GM19035 (cell line): ENCODE results near the gene ELF2.
"Not testable (repeated sequence)": the region's sequence is repeated elsewhere in the genome, so short reads cannot be mapped to it uniquely, and the experiment has no call there.

Experiments used
- ATAC-seq: cut with Tn5 transposase; IDR thresholded peaks from one replicate; pipeline ENCODE4 v1.9.1; 2021; ENCODE audit not compliant: unreplicated experiment

Gene ELF2

DNA sequence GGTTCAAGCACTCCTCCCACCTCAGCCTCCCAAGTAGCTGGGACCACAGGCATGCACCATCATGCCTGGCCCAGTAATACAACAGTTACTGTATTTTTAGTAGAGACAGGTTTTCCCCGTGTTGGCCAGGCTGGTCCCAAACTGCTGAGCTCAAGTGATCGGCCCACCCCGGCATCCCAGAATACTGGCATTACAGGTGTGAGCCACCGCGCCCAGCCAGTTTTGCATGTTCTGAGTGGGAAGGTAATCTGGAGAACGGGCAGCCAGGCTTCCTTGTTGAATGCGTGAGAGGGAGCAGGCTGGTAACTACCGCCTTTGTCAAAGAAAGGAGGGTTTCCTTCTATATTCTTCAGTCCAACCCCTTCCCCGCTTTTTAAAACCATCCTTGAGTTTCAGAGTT, 152.3 kb downstream of the ELF2 start:
- ATAC-seq, result no peak

DNA sequence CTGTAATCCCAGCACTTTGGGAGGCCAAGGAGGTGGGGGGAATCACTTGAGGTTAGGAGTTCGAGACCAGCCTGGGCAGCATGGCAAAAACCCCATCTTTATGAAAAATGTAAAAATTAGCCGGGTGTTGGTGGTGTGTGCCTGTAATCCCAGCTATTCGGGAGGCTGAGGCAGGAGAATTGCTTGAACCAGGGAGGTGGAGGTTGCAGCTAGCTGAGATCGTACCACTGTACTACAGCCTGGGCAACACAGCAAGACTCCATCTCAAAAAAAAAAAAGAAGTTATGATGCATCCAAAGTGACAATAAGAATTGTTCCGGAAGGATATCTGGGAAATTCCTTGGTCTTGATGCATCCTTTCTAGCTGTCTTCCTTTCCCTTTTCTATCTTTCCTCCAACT, 154.2 kb downstream of the ELF2 start:
- ATAC-seq, result no peak

DNA sequence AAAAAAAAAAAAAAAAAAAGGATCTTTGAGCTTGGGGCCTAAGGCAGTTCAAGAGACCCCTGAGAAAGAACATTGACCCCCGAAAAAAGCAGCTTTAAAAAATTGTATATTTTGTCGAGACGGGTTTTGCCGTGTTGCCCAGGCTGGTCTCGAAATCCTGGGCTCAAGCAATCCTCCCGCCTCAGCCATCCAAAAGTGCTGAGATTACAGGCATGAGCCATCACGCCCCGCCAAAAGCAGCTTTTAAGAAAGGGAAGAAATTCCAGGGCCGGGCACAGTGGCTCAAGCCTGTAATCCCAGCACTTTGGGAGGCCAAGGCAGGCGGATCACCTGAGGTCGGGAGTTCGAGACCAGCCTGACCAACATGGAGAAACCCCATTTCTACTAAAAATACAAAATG, 155.9 kb downstream of the ELF2 start:
- ATAC-seq, result not testable (repeated sequence)

DNA sequence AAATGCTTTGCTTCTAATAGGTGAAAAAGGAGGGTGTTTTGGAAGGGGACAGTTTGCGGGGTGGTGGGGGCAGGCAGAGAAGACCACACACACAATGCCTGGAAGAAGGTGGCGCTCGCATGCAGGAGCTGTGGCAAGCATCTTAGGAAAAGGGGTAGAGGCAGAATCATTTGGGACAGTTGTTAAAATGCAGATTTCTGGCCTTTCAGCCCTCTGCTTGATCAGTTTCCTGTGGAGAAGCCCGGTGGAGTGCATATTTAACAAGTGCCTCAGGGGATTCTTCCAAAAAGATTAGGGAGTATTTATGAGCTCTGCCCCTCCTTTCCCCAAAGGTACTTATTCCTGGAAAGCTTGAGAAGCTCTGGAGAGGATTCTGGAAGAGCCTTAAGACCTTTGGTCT, 156.6 kb downstream of the ELF2 start:
- ATAC-seq, result no peak

DNA sequence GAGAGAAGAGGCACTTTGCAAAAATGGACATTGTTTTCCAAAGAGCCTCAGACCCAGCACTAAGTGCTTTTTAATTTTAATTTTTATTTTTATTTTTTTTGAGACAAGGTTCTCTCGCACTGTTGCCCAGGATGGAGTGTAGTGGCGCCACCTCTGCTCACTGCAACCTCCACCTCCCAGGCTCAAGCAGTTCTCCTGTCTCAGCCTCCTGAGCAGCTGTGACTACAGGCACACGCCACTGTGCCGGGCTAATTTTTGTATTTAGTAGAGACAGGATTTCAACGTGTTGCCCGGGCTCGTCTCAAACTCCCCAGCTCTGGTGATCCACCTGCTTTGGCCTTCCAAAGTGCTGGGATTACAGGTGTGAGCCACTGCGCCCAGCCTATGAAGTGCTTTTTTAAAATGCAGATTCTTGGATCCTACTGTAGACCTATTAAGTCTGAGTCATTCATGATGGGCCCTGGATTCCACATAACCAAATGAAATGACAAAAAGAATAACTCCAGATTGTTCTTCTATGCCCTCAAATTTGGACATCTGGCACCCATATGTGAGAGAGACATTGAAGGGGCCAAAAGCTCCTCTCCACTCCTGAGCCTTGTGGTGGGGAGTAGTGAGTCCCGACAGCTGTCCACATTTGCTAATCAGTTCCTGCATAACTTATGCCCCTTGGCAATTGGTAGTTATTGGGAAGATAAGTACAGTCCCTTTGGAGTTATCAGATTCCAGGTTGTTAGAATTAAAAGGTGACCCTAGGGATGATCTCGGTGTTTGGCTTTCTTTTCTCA, 157.9 kb downstream of the ELF2 start:
- ATAC-seq, result no peak

DNA sequence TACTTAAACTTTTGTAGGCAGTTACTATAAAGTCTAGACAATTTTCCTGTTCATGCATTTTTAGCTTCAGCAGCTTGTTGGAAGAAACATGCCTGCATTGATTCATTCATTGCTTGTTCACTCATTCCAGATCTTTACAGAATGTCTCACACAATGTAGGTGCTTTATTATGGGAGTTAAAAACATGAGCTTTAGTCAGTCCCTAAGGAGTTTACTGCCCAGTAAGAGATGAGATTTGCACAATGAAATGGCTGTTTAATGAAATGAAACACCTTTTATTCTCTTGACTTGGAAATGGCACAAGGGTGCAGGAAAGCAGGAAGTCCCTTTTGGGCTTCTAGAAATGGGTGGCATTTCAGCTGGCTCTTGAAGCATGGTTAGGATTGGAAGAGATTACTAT, 158.5 kb downstream of the ELF2 start:
- ATAC-seq, result no peak

DNA sequence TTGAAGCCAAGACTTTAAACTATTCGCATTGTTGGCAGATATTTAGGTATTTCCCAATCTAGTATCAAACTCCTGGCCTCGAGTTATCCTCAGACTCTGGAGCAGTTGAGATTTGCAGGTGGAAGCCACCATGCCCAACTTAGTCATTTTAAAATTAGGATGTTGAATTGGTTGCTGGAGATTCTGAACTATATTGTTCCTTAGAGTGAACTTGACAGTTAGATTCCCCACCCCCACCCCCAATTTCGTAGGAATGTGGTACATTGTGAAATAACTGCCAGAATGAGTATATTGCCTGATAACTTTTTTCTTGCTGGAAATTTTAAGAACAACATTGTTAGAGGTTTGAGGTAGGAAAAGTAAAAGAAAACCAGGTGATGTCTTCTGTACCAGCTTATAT, 159.2 kb downstream of the ELF2 start:
- ATAC-seq, result no peak

DNA sequence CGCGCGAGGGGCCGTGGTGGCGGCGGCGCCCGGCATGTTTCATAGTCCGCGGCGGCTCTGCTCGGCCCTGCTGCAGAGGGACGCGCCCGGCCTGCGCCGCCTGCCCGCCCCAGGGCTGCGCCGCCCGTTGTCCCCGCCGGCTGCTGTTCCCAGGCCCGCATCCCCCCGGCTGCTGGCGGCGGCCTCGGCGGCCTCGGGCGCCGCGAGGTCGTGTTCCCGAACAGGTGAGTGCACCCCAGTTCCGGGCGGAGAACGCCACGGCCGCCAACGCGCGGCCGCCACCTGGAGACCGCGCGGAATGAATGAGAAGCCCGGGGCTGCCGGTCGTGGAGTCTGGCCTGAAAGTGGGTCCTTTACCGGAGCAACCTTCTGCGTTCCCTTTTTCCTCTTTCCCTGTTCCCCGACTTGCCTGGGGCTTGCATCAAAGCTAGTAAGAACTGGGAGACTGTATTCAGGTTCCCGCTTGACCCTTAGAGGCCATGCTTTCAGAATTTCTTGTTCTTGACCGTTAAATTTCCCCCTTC, 161.0 kb downstream of the ELF2 start:
- peak; percentile 41 for ATAC-seq

DNA sequence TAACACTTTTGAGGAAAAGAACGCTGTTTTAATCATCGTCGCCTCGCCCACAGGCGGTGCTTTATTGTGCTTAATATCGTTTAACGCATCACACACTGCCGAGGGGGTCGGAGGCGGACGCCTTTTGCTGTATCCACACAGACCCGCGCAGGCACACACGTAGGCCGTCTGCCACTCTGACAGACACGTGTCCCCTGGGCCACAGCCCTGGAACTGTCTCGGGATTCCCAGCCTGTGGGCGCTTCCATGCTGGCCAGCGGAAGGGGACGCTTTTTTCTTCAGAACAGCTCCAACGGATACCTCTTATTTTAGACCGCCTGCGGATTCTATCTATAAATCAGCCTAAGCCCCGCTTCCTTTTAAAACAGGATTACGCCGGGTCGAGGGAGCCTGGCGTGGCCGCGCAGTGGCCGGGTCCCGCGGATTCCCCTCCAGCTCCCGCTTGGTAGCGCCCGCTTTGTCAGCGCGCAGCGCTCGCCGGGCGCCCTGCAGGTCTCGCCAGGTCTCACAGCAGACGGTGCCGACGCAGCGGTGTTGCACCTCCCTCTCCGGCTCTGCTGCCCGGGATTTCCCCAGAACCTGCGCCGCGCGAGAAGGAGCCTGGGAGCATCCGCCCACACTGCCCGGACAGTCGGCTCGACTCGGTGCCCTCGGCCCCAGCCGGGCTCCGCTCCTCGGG, 161.6 kb downstream of the ELF2 start, which contains the start of gene NOCT:
Gene NOCT (plus strand): TSS at position 513 of the 679 bp plus-strand sequence. CDS start 201 bp downstream, outside the sequence.
- ATAC-seq, result peak; percentile 94

DNA sequence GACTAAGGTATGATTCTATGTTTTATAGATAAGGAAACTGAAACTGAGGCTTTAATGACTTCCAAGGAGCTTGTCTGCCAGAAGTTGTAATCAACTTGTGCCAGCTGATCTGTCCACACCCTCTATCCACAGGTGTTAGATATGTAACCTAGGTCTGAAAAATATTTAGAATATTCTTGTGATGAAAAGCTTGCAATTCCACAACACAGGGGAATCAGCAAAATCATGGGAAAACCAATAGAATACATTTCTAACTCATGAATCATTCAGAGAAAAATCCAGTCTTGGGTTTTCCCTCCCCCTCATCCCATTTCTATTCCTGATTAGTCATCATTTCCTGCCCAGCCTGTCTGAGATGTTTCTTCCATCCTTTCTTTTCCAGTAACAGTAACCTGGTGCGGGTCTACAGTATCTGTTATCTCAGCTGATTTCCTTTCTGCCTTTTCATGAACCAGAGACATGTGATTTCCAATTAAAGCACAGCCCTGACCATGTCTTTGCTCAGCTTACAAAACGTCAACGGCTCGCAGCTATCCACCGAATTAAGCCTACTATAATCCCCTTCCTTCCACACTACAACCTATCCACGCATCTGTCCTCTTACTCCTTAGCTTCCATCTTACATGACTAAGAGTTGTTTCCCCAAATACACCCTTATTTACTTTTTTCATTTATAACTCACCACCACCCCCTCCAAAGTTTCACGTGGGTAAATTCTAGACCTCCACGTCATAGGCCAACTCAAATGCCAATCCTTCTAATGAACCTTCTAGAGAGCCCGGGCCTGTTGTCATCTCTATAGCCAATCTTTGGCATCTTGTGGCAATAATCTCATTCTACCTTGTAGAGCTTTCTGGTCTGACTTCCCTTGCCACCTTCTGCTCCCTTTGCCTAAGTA, 162.4 kb downstream of the ELF2 start:
- ATAC-seq, result peak; percentile 7

DNA sequence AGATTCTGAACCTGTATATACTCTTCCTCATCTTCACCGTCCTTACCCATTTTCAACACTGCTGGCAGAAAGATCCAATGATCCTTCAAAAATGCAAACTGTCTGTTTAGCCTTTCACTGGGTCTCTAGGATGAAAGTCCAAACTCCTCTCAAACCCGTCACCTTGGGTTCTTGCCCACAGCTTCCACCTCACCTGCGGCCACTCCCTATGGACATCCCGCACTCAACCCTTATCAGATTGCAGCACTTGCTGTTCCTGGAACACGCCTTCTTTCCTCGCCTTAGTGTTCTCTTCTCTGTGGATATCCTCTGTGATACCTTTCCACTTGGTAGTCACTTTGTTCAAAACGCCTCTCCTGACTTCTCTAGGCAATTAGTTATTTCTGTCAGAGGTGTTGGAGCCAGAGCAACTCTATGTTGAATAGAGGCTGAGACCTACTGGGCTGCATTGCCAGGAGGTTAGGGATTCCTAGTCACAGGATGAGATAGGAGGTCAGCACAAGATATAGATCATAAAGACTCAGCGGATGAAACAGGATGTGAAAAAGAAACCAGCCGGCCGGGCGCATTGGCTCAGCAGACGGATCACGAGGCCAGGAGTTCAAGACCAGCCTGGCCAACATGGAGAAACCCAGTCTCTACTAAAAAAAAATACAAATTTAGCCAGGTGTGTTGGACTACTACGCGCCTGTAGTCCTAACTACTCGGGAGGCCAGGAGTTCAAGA, 165.6 kb downstream of the ELF2 start:
- no peak for ATAC-seq

DNA sequence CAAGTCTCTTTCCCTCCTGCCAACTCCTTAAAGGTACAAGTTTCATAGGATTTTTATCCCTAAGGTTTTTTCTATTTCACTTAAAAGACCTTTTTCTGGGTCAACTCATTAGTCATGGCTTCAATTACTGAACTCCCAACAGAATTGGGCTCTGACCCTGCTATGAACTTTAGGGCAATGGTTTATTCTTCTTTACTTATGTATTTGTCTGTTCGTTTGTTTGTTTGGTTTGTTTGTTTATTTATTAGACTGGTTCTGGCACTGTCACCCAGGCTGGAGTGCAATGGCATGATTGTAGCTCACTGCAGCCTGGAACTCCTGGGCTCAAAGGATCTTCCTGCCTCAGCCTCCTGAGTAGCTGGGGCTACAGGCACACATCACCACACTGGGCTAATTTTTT, 167.3 kb downstream of the ELF2 start:
- ATAC-seq, result no peak

DNA sequence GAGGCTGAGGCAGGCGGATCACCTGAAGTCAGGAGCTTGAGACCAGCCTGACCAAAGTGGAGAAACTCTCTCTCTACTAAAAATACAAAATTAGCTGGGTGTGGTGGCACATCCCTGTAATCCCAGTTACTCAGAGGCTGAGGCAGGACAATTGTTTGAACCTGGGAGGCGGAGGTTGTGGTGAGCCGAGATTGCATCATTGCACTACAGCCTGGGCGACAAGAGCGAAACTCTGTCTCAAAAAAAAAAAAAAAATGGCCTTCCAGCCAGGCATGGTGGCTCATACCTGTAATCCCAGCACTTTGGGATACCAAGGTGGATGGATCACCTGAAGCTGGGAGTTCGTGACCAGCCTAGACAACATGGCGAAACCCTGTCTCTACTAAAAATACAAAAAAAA, 168.7 kb downstream of the ELF2 start:
- ATAC-seq, result not testable (repeated sequence)

DNA sequence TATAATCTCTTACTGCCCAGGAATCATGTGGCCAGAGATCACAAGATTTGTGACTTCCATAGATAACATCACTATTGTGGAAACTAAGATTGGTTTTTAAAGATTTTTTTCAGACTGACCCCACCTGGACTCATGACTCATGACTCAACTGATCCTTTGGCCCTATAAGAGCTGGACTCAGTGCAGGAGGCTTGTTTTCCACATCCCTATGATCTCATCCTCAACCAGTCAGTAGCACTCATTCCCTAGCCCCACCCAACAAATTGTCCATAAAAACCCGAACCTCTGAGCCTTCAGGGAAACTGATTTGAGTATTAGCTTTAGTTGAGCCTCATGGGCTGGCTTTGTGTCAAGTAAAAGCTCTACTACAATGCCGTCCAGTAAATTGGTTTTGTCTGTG, 169.4 kb downstream of the ELF2 start:
- ATAC-seq, result no peak
